ENCODE measurements around the gene CELF2. TPM values are rescaled to one million over a fixed set of nuclear protein-coding genes. Genes with fewer than 3 reads are reported as not detected.

CELF2 gene
- total RNA-seq, 1 experiment from 2014 or later, result 0.77 TPM

- no peak for DNase-seq (ENCODE audit: low spot score)
Observed at GRCh38 chr10:11194859-11195586, 177.4 kb downstream of the CELF2 start.

DNA sequence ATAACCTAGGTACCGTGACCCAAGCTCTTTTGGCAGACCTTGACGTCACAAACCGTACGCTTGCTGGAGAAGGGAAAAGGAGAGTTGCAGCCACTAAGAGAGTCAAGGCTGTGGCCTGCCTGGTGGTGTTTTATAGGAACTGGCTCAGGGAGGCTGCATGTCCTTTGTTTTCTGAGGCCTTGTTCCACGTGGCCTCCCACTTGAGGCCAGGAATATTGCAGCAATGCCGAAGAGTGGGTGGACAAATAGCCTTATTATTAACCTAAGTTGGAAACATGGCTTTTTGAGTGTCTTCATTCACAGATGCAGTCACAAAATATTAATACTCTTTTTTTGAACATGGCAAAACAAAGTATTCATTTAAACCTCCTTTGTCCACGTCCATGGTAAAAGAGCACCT lies 178.0 kb downstream of the CELF2 start:
- no peak for DNase-seq (ENCODE audit: low spot score)

DNA sequence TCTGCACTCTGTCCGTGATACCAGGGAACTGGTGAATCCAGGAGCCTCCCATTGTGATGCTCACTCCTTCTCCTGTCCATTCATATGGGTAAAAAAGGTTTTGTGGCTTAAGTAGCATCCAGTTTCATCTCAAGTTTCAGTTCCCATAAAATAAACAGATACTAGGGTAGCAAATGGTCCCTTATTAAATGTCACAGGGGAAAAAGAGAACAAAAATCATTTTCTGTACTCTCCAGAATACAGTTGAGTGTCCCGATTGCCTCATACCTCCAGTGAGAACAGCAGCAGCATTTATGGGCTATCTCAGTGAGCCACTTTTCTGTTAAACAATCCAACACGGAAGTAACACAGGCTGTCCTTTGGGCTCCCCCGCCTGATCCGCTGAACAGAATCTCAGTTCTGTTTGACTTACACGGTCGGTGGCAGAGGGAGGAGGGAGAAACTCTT lies 179.6 kb downstream of the CELF2 start:
- DNase-seq (ENCODE audit: low spot score), result no peak

DNA sequence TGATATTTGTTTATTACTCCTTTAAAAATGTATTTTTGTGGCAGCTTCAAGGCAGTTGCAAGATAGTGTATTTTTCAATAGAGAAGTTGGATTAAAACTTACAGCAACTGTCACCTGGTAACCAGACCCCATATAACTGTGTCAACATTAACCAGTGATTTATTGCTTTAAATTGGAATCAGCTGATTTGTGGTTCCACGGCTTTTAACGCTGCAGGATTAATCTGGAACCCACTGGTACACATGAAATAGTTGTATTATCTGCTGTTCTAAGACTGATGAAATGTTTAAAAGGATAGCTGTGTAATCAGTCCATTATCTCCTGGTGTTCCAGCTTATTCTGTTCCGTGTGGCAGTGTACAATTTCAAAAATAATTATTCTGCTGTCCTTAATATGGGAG lies 180.2 kb downstream of the CELF2 start:
- no peak for DNase-seq (ENCODE audit: low spot score)

GRCh38 chr10:11201911-11202310 lies 184.2 kb downstream of the CELF2 start:
- DNase-seq (ENCODE audit: low spot score), result no peak

DNA sequence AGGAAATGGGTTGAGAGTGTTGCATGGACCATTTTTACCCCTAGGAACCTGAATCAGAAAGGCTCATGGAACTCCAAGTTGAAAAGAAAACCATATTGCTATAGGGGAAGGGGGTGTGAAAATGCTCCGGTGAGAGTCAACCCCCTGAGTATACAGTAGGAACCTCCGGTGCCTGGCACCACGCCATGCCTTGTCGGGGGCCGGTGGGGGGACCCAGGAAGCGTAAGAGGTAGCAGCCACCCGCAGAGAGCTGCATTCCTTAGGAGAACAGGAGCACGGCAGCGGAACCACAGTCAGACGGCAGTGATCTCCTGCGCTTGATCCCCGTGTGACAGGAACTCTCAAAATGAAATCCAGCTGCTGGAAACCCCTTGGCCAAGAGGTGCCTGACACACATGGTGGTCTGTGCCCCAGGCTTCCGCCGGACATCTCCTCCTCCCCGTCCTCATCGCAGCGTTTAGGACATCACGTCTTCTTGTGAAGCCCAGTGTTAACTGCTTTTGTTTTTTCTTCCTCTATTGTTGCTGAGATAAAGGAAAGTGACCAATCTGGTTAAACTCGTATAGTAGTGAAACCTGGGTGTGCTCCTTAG lies 186.8 kb downstream of the CELF2 start:
- no peak for DNase-seq (ENCODE audit: low spot score)

- DNase-seq (ENCODE audit: low spot score), result no peak
Observed at GRCh38 chr10:11205030-11205772, 187.5 kb downstream of the CELF2 start.

- no peak for DNase-seq (ENCODE audit: low spot score)
Observed at GRCh38 chr10:11206676-11207559, 189.2 kb downstream of the CELF2 start.

DNA sequence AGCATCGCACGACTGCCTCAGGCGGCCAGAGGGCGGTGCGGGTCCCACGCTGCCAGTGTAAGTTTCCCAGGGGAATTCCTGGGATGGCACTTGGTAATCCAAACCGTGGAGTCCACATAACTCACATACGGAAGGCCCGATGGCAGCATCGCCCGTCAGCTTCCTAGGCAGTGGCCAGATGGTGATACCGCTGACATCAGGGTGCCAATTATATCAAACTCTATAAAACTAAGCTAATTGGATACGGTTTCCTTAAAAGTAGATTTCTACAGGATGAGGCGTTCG lies 189.8 kb downstream of the CELF2 start:
- no peak for DNase-seq (ENCODE audit: low spot score)

GRCh38 chr10:11208243-11208642 lies 190.6 kb downstream of the CELF2 start:
- no peak for DNase-seq (ENCODE audit: low spot score)

GRCh38 chr10:11208908-11209829 lies 191.5 kb downstream of the CELF2 start:
- DNase-seq (ENCODE audit: low spot score), result no peak

DNA sequence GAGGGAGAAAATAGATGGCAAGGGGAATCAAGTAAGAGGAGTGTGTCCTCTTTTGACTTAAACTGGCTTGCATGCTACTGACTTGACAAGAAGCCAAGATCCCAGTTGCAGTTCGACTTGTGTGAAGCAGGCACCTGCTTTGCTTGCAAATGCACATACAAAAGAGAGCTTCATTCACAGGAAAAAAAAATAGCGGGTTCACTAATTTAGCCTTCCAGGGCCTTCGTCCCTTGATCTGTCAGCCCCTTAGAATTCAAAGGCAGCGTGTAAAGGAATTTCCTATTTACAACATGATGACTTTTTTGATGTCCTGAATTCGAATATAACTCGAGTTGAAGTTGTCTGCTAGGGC lies 192.1 kb downstream of the CELF2 start:
- no peak for DNase-seq (ENCODE audit: low spot score)

DNA sequence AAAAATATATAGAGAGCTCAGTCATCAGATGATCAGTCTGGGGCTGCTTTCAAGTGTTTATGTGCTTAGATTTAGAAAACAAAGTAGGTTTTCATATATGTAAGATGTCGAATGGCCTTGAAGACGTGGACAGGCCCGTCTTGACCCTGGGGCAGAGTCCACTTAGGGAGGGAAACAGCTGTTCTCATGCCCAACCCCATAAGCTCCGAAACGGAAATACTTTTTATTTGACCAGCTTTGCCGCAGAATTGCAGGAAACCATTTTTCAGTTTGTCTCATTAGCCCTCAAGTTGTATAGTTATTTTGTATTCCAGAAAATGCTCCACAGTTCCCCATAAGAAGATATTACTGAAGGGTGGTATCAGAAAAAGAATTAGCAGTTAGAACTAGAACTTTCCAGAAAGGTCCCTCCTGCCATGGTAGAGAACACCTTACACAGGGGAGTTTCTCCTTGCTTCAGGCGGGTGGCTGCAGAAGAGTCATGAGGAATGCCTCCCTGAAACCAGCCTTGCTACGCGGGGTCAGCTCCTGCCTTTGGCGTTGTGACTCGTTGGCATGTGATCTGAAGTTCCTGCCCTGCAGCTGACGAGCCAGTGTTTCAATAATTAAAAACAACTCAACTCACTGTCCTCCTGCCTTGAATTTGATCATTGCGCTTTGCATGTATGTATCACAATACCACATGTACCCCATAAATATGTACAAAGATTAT lies 192.7 kb downstream of the CELF2 start:
- DNase-seq (ENCODE audit: low spot score), result no peak

- no peak for DNase-seq (ENCODE audit: low spot score)
Observed at GRCh38 chr10:11212288-11213085, 194.8 kb downstream of the CELF2 start.

- no peak for DNase-seq (ENCODE audit: low spot score)
Observed at GRCh38 chr10:11213137-11213536, 195.5 kb downstream of the CELF2 start.

DNA sequence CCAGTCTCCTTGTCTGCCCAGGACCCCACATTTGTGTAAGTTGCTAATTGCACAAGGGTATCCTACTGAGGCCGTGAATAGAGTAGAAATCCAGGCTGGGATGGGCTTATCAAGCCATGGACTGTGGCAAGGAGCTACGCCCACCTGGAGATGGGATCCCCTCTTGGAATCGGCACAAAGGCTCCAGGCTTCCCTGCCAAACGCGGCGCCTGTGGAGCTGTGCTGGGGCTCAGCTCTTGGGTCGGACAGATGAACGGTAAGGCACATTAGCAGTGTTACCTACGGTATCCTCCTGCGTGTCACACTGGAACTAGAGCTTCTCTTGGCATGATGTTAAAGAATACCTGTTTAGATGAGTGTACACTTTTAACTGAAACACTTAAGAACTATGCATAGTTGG lies 196.7 kb downstream of the CELF2 start:
- no peak for DNase-seq (ENCODE audit: low spot score)

- no peak for DNase-seq (ENCODE audit: low spot score)
Observed at GRCh38 chr10:11215471-11215870, 197.8 kb downstream of the CELF2 start.

GRCh38 chr10:11217521-11217920 lies 199.8 kb downstream of the CELF2 start:
- no peak for DNase-seq (ENCODE audit: low spot score)

DNA sequence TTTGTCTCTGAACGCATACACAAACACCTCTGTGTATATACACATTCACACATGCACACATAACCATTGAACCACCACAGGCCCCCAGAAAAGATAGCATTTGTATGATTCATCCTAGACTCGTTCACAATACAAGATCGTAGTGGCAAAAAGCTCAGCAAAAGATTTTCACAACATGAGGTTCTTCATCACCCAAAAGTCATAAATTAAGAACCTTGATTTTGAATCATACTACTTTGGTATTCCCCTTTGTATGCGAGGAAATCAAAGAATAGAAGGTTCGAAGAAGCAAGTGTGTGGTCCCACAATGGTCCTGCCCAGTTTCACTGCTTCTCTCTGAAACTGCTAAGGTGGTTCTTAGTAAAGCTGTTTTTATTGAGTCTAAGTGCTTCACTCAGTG lies 200.7 kb downstream of the CELF2 start:
- DNase-seq (ENCODE audit: low spot score), result no peak

- DNase-seq (ENCODE audit: low spot score), result no peak
Observed at GRCh38 chr10:11219431-11219830, 201.8 kb downstream of the CELF2 start.
